Sigmoid colon (tissue), 7 donors: Measurements from ENCODE around the gene CFAP20DC. TPM values are rescaled to one million over a fixed set of nuclear protein-coding genes. Genes with fewer than 3 reads are reported as not detected.

Experiments used
- DNase-seq: peaks from one replicate; pipeline ENCODE4 v3.0.0-alpha.2; 2019
- H3K27ac ChIP-seq, 4 donors: fragments of 200-600 bp; sonication (generic); one replicate each; pipeline ENCODE4 v1.5.1; 2016 to 2019; ENCODE audit warnings: mild to moderate bottlenecking in 1 of 4
- H3K27me3 ChIP-seq, 3 donors: fragments of 200-600 bp; sonication (generic); one replicate each; pipeline ENCODE4 v1.5.1; 2019; ENCODE audit warnings: mild to moderate bottlenecking in 1 of 3
- H3K36me3 ChIP-seq, 4 donors: fragments of 200-600 bp; sonication (generic); one replicate each; pipeline ENCODE4 v1.5.1; 2016 to 2019
- H3K4me1 ChIP-seq, 4 donors: fragments of 200-600 bp; sonication (generic); one replicate each; pipeline ENCODE4 v1.5.1; 2017 to 2019
- H3K4me3 ChIP-seq, 4 donors: fragments of 200-600 bp; sonication (generic); one replicate each; pipeline ENCODE4 v1.5.1; 2017 to 2019; ENCODE audit warnings: mild to moderate bottlenecking in 2 of 4, moderate library complexity in 1 of 4
- H3K9me3 ChIP-seq, 4 donors: fragments of 200-600 bp in 3 of 4; sonication (generic) in 3 of 4; one replicate each; pipeline versions ENCODE4 v1.5.1 to v1.6.1; 2013 to 2019
- CTCF ChIP-seq, 4 experiments: fragments of 450-650 bp in 3 of 4; fragments of 200-600 bp in 1 of 4; IDR thresholded peaks; one replicate each; pipeline ENCODE4 v1.5.1; 2016 to 2019; ENCODE audit warnings: antibody characterized with exemption in 4 of 4, mild to moderate bottlenecking in 3 of 4, moderate library complexity in 2 of 4
- EP300 ChIP-seq, 4 donors: sonication (generic); formaldehyde crosslinking; IDR thresholded peaks; one replicate each; pipeline ENCODE4 v1.6.1; 2017; ENCODE audit warnings: antibody characterized with exemption in 4 of 4
- POLR2A ChIP-seq, 2 donors: fragments of 450-650 bp; IDR thresholded peaks; one replicate each; pipeline ENCODE4 v1.6.1; 2016; ENCODE audit warnings: antibody characterized with exemption in 2 of 2, mild to moderate bottlenecking in 2 of 2, moderate library complexity in 2 of 2
- POLR2AphosphoS5 ChIP-seq, 4 donors: sonication (generic); formaldehyde crosslinking; IDR thresholded peaks; one replicate each; pipeline ENCODE4 v1.6.1; 2017; ENCODE audit warnings: antibody characterized with exemption in 4 of 4
- WGBS, 2 donors: extraction: QIAGEN DNeasy Blood & Tissue Kit; methylation state at CpG; one replicate each; pipeline ENCODE4 v1.1.7; 2013; 5-methylcytosine and 5-hydroxymethylcytosine counted together
- intact Hi-C: fragments of 100-400 bp; cut with DNase I; formaldehyde crosslinking; loops from one replicate; pipeline ENCODE4 v1.15.1; 2023
- polyA plus RNA-seq, 3 donors: library from polyadenylated mRNA; stranded (reverse); fragments of 200-250 nt; gene quantifications; one replicate each; pipeline ENCODE4 v1.2.3, GENCODE V29; 2013
- total RNA-seq, 4 donors: library from RNA; depleted of rRNA; stranded (reverse); fragments of >200 nt; gene quantifications; one replicate each; pipeline ENCODE4 v1.1.0, GENCODE V29; 2016
- donor health status: healthy with polysubstance abuse.
- donor health status: Bipolar disorder and iron deficiency.
- donor health status: healthy.

CFAP20DC gene
- total and polyA plus RNA-seq, 7 donors, result under 0.01 to 0.83 (median 0.37) TPM; not detected in 1

GRCh38 chr3:58784888-58785287, 264.9 kb downstream of the CFAP20DC start:
- DNase-seq, result no peak
- Histone ChIP-seq H3K27me3 (no peaks in the 10 kb centered on the region), H3K27ac (no peak overlapping the region), H3K4me1 (no peaks in the 10 kb centered on the region), H3K4me3 (no peak overlapping the region), H3K9me3 (peaks cover 0 to 6% (median 0%) of the 10 kb centered on the region in 4 donors), H3K36me3 (no peaks in the 10 kb centered on the region)
- intact Hi-C loops, result no loop called here
- 14 to 65% methylated on average over 6 of the region's 6 CpGs for WGBS, 2 donors
- TF ChIP-seq POLR2A (IDR thresholded peaks at IDR 0.05), result no peak
- TF ChIP-seq EP300 (IDR thresholded peaks at IDR 0.05), result no peak
- no peak for TF ChIP-seq CTCF (IDR thresholded peaks at IDR 0.05)
- no peak for TF ChIP-seq POLR2AphosphoS5 (IDR thresholded peaks at IDR 0.05)

- no peaks in the 10 kb centered on the region for H3K4me1 ChIP-seq
- 18 to 70% methylated on average over 4 of the region's 4 CpGs for WGBS, 2 donors
- intact Hi-C loops, result no loop called here
- TF ChIP-seq CTCF (IDR thresholded peaks at IDR 0.05) (no peak), POLR2AphosphoS5 (IDR thresholded peaks at IDR 0.05) (no peak), POLR2A (IDR thresholded peaks at IDR 0.05) (no peak), EP300 (IDR thresholded peaks at IDR 0.05) (no peak)
- H3K9me3 ChIP-seq, result peaks cover 0 to 8% (median 1%) of the 10 kb centered on the region in 4 donors
- no peaks in the 10 kb centered on the region for H3K36me3 ChIP-seq
- DNase-seq, result no peak
- no peak overlapping the region for H3K27ac ChIP-seq
- no peak overlapping the region for H3K4me3 ChIP-seq
- H3K27me3 ChIP-seq, result no peaks in the 10 kb centered on the region
These were observed 265.4 kb downstream of the CFAP20DC start for GRCh38 chr3:58784425-58784824.

GRCh38 chr3:58783845-58784244, 266.0 kb downstream of the CFAP20DC start:
- no peak overlapping the region for H3K4me3 ChIP-seq
- H3K27ac ChIP-seq, result no peak overlapping the region
- TF ChIP-seq CTCF (IDR thresholded peaks at IDR 0.05), result no peak
- TF ChIP-seq POLR2A (IDR thresholded peaks at IDR 0.05), result no peak
- TF ChIP-seq POLR2AphosphoS5 (IDR thresholded peaks at IDR 0.05), result no peak
- TF ChIP-seq EP300 (IDR thresholded peaks at IDR 0.05), result no peak
- H3K36me3 ChIP-seq, result no peaks in the 10 kb centered on the region
- H3K4me1 ChIP-seq, result no peaks in the 10 kb centered on the region
- WGBS, 2 donors, result 98 to 99% methylated on average over 2 of the region's 2 CpGs
- peaks cover 0 to 11% (median 1%) of the 10 kb centered on the region in 4 donors for H3K9me3 ChIP-seq
- no peak for DNase-seq
- intact Hi-C loops, result no loop called here
- no peaks in the 10 kb centered on the region for H3K27me3 ChIP-seq

GRCh38 chr3:58779934-58780333, 269.9 kb downstream of the CFAP20DC start:
- no peak for DNase-seq
- Histone ChIP-seq H3K27ac (no peak overlapping the region), H3K36me3 (no peaks in the 10 kb centered on the region), H3K27me3 (no peaks in the 10 kb centered on the region), H3K4me1 (no peaks in the 10 kb centered on the region), H3K9me3 (peaks cover 0 to 12% (median 1%) of the 10 kb centered on the region in 4 donors), H3K4me3 (no peak overlapping the region)
- intact Hi-C loops, result no loop called here
- TF ChIP-seq POLR2A (IDR thresholded peaks at IDR 0.05) (no peak), CTCF (IDR thresholded peaks at IDR 0.05) (no peak), POLR2AphosphoS5 (IDR thresholded peaks at IDR 0.05) (no peak), EP300 (IDR thresholded peaks at IDR 0.05) (no peak)

GRCh38 chr3:58776231-58776630, 273.6 kb downstream of the CFAP20DC start:
- Histone ChIP-seq H3K9me3 (peaks cover 0 to 12% (median 1%) of the 10 kb centered on the region in 4 donors), H3K27ac (no peak overlapping the region), H3K36me3 (no peaks in the 10 kb centered on the region), H3K27me3 (no peaks in the 10 kb centered on the region), H3K4me1 (no peaks in the 10 kb centered on the region), H3K4me3 (no peak overlapping the region)
- no peak for DNase-seq
- TF ChIP-seq POLR2A (IDR thresholded peaks at IDR 0.05) (no peak), CTCF (IDR thresholded peaks at IDR 0.05) (no peak), POLR2AphosphoS5 (IDR thresholded peaks at IDR 0.05) (no peak), EP300 (IDR thresholded peaks at IDR 0.05) (no peak)
- intact Hi-C loops, result no loop called here
- WGBS, 2 donors, result 64 to 77% methylated on average over 2 of the region's 2 CpGs
